ENCODE data around the gene CD300LG.

- TF ChIP-seq CTCF (IDR thresholded peaks at IDR 0.05; ENCODE audit: low read depth, low read length, poor library complexity, severe bottlenecking): no peak
- TF ChIP-seq EZH2phosphoT487 (IDR thresholded peaks at IDR 0.05; ENCODE audit: borderline replicate concordance, low read length): no peak
Measured at GRCh38 chr17:43853546-43853945, 6.6 kb downstream of the CD300LG start.

Data from DOHH2 (cell line).